H9 (cell line): ENCODE results near the gene CKLF. TPM values are rescaled to one million over a fixed set of nuclear protein-coding genes. Genes with fewer than 3 reads are reported as not detected.

ENCODE experiments used
- DNase-seq: peaks from one replicate; pipeline ENCODE4 v3.0.0-alpha.2; 2017
- H2AFZ ChIP-seq: one replicate; pipeline ENCODE4 v1.6.1; 2013; ENCODE audit warnings: mild to moderate bottlenecking, low read length, control low read depth, moderate library complexity
- H2AK5ac ChIP-seq: 2 replicates; pipeline ENCODE4 v1.6.1; 2013; ENCODE audit warnings: low read length, control low read depth, mixed read lengths; ENCODE audit not compliant: insufficient read length
- H2BK120ac ChIP-seq: one replicate; pipeline ENCODE4 v1.6.1; 2013; ENCODE audit warnings: low read depth, mild to moderate bottlenecking, low read length, control low read depth, inconsistent platforms; ENCODE audit not compliant: poor library complexity, severe bottlenecking
- H2BK12ac ChIP-seq: 2 replicates; pipeline ENCODE4 v1.6.1; 2013; ENCODE audit warnings: low read length, control low read depth, mixed read lengths, low read depth; ENCODE audit not compliant: insufficient read length
- H2BK15ac ChIP-seq: 2 replicates; pipeline ENCODE4 v1.6.1; 2013; ENCODE audit warnings: low read depth, low read length, control low read depth
- H2BK20ac ChIP-seq: one replicate; pipeline ENCODE4 v1.6.1; 2013; ENCODE audit warnings: low read depth, mild to moderate bottlenecking, low read length, control low read depth, inconsistent platforms; ENCODE audit not compliant: poor library complexity, severe bottlenecking
- H2BK5ac ChIP-seq: 2 replicates; pipeline ENCODE4 v1.6.1; 2013; ENCODE audit warnings: low read length, control low read depth, mixed read lengths; ENCODE audit not compliant: insufficient read length
- H3K14ac ChIP-seq: 2 replicates; pipeline ENCODE4 v1.6.1; 2013; ENCODE audit warnings: low read length, control low read depth; ENCODE audit not compliant: insufficient read depth
- H3K18ac ChIP-seq: 2 replicates; pipeline ENCODE4 v1.6.1; 2013; ENCODE audit warnings: low read depth, mild to moderate bottlenecking, mixed read lengths, low read length, control low read depth; ENCODE audit not compliant: insufficient read length
- H3K23ac ChIP-seq: 2 replicates; pipeline ENCODE4 v1.6.1; 2013; ENCODE audit warnings: low read length, control low read depth, mixed read lengths, low read depth; ENCODE audit not compliant: insufficient read length
- H3K23me2 ChIP-seq: 2 replicates; pipeline ENCODE4 v1.6.1; 2013; ENCODE audit warnings: low read depth, mild to moderate bottlenecking, mixed read lengths, low read length, control low read depth; ENCODE audit not compliant: insufficient read length, poor library complexity, severe bottlenecking
- H3K27ac ChIP-seq: 2 replicates; pipeline ENCODE4 v1.5.1; 2013; ENCODE audit warnings: low read length, control low read depth, mixed read lengths, low read depth; ENCODE audit not compliant: insufficient read length
- H3K27me3 ChIP-seq: 2 replicates; pipeline ENCODE4 v1.6.1; 2013; ENCODE audit warnings: low read length, control low read depth, inconsistent platforms; ENCODE audit not compliant: insufficient read depth
- H3K4ac ChIP-seq: 2 replicates; pipeline ENCODE4 v1.6.1; 2013; ENCODE audit warnings: low read depth, mild to moderate bottlenecking, control low read depth, inconsistent platforms, low read length, moderate library complexity
- H3K4me1 ChIP-seq: 2 replicates; pipeline ENCODE4 v1.6.1; 2013; ENCODE audit warnings: low read length, control low read depth, inconsistent platforms; ENCODE audit not compliant: insufficient read depth
- H3K4me2 ChIP-seq: 2 replicates; pipeline ENCODE4 v1.6.1; 2013; ENCODE audit warnings: low read length, control low read depth, mixed read lengths; ENCODE audit not compliant: insufficient read length, insufficient read depth
- H3K56ac ChIP-seq: 2 replicates; pipeline ENCODE4 v1.6.1; 2013; ENCODE audit warnings: low read depth, mild to moderate bottlenecking, mixed read lengths, low read length, control low read depth; ENCODE audit not compliant: insufficient read length
- H3K79me1 ChIP-seq: 2 replicates; pipeline ENCODE4 v1.6.1; 2013; ENCODE audit warnings: low read depth, mild to moderate bottlenecking, moderate library complexity, low read length, control low read depth, inconsistent platforms; ENCODE audit not compliant: insufficient read depth, poor library complexity, severe bottlenecking
- H3K79me2 ChIP-seq: 2 replicates; pipeline ENCODE4 v1.6.1; 2013; ENCODE audit warnings: low read length, control low read depth, inconsistent platforms; ENCODE audit not compliant: insufficient read depth
- H3K9ac ChIP-seq: 2 replicates; pipeline ENCODE4 v1.6.1; 2013; ENCODE audit warnings: low read length, control low read depth, mixed read lengths; ENCODE audit not compliant: insufficient read length; ENCODE audit errors: extremely low read depth
- H3K9me3 ChIP-seq: one replicate; pipeline ENCODE4 v1.6.1; 2013; ENCODE audit warnings: low read depth, low read length, inconsistent platforms; ENCODE audit not compliant: control insufficient read depth
- H3T11ph ChIP-seq: one replicate; pipeline ENCODE4 v1.6.1; 2013; ENCODE audit warnings: mild to moderate bottlenecking, low read length, control low read depth, inconsistent platforms
- H4K20me1 ChIP-seq: one replicate; pipeline ENCODE4 v1.6.1; 2013; ENCODE audit not compliant: control insufficient read depth, insufficient read length, insufficient read depth
- H4K5ac ChIP-seq: 2 replicates; pipeline ENCODE4 v1.6.1; 2013; ENCODE audit warnings: low read depth, mild to moderate bottlenecking, mixed read lengths, low read length, control low read depth; ENCODE audit not compliant: insufficient read length
- H4K8ac ChIP-seq: replicated peaks from 2 replicates; pipeline ENCODE4 v1.6.1; 2013; ENCODE audit warnings: low read length, control low read depth, mixed read lengths, low read depth; ENCODE audit not compliant: insufficient read length
- H4K91ac ChIP-seq: 2 replicates; pipeline ENCODE4 v1.6.1; 2013; ENCODE audit warnings: low read depth, mild to moderate bottlenecking, moderate library complexity, mixed read lengths, low read length, control low read depth; ENCODE audit not compliant: insufficient read length
- H3K27ac Mint-ChIP-seq, 3 experiments: 2 replicates in 2 of 3; 3 replicates in 1 of 3; pipeline ENCODE4 v1.8.0; 2020 to 2021; ENCODE audit warnings: mixed read lengths in 3 of 3, mild to moderate bottlenecking in 1 of 3, moderate library complexity in 1 of 3
- H3K27me3 Mint-ChIP-seq: 2 replicates; pipeline ENCODE4 v1.8.0; 2021; ENCODE audit warnings: low read depth, mild to moderate bottlenecking, moderate library complexity, mixed read lengths
- H3K36me3 Mint-ChIP-seq, 3 experiments: 2 replicates in 2 of 3; 3 replicates in 1 of 3; pipeline ENCODE4 v1.8.0; 2020 to 2021; ENCODE audit warnings: low read depth in 3 of 3, mixed read lengths in 3 of 3; ENCODE audit not compliant: insufficient read depth in 1 of 3
- H3K4me1 Mint-ChIP-seq, 2 experiments: 2 replicates each; pipeline ENCODE4 v1.8.0; 2020; ENCODE audit warnings: mixed read lengths in 2 of 2
- H3K4me3 Mint-ChIP-seq, 2 experiments: 2 replicates in 1 of 2; 3 replicates in 1 of 2; pipeline ENCODE4 v1.8.0; 2020 to 2021; ENCODE audit warnings: mild to moderate bottlenecking in 2 of 2, mixed read lengths in 2 of 2, moderate library complexity in 1 of 2
- H3K9me3 Mint-ChIP-seq, 2 experiments: 2 replicates in 1 of 2; 3 replicates in 1 of 2; pipeline ENCODE4 v1.8.0; 2020; ENCODE audit warnings: mild to moderate bottlenecking in 2 of 2, mixed read lengths in 2 of 2, moderate library complexity in 1 of 2
- CTCF ChIP-seq: fragments of 200-600 bp; sonication (generic); conservative IDR thresholded peaks from 3 replicates; pipeline ENCODE4 v1.8.0; 2021; ENCODE audit warnings: antibody characterized with exemption, mild to moderate bottlenecking
- WGBS: extraction: QIAGEN DNeasy Blood & Tissue Kit; methylation state at CpG from one replicate; pipeline ENCODE4 v1.1.7; 2013; ENCODE audit warnings: missing lambda C conversion rate, low lambda C conversion rate, mixed read lengths; ENCODE audit not compliant: insufficient read length; ENCODE audit errors: extremely low coverage; 5-methylcytosine and 5-hydroxymethylcytosine counted together
- total RNA-seq: library from RNA; stranded (reverse); gene quantifications from 2 replicates; pipeline ENCODE4 v1.2.1, GENCODE V29; 2021

CKLF gene
- total RNA-seq, 1 experiment from 2014 or later: 23.1 TPM

- H3K27me3 ChIP-seq: no peaks in the 10 kb centered on the region
- H2BK20ac ChIP-seq: no peak overlapping the region
- H4K5ac ChIP-seq: no peak overlapping the region
- no peak overlapping the region for H4K8ac ChIP-seq
- H3K56ac ChIP-seq: no peak overlapping the region
- H2BK5ac ChIP-seq: no peak overlapping the region
- H2BK15ac ChIP-seq: no peak overlapping the region
- H3K4me1 ChIP-seq: peaks cover 4% of the 10 kb centered on the region; the same call in 1 of the 2 replicates
- peaks cover 2 to 3% of the 10 kb centered on the region in 2 experiments; a peak in 2 of 5 replicates for H3K9me3 Mint-ChIP-seq
- H3K9me3 ChIP-seq: no peaks in the 10 kb centered on the region
- DNase-seq: peak; percentile 50
- H3K23ac ChIP-seq: no peak overlapping the region
- no peak overlapping the region for H2AFZ ChIP-seq
- peaks cover 9 to 17% (median 12%) of the 10 kb centered on the region in 3 experiments; a peak in 6 of 7 replicates for H3K36me3 Mint-ChIP-seq
- no peak overlapping the region for H3K9ac ChIP-seq
- H2BK12ac ChIP-seq: no peak overlapping the region
- H3K4ac ChIP-seq: no peak overlapping the region
- H3K79me2 ChIP-seq: no peaks in the 10 kb centered on the region
- no peaks in the 10 kb centered on the region for H4K20me1 ChIP-seq
- H3K4me1 Mint-ChIP-seq: peaks cover 42 to 49% of the 10 kb centered on the region in 2 experiments
- no peak overlapping the region for H3T11ph ChIP-seq
- no peaks in the 10 kb centered on the region for H3K79me1 ChIP-seq
- H3K23me2 ChIP-seq: no peaks in the 10 kb centered on the region
- peak overlapping the region; percentile 17; the same call in 1 of the 2 replicates for H3K14ac ChIP-seq
- no peak overlapping the region for H2AK5ac ChIP-seq
- peak; percentile 62 for TF ChIP-seq CTCF
- peak overlapping the region in 1 of 2 experiments; percentile 11; a peak in 1 of 5 replicates for H3K4me3 Mint-ChIP-seq
- peaks cover 7% of the 10 kb centered on the region for H3K27me3 Mint-ChIP-seq
- H2BK120ac ChIP-seq: no peak overlapping the region
- H3K27ac ChIP-seq: no peak overlapping the region
- no peak overlapping the region for H4K91ac ChIP-seq
- H3K18ac ChIP-seq: no peak overlapping the region
- peak overlapping the region in 2 of 3 experiments; percentile 52 to 87; a peak in 2 of 7 replicates for H3K27ac Mint-ChIP-seq
- no peak overlapping the region for H3K4me2 ChIP-seq
- WGBS: no CpG with 5 or more reads among the region's 12 CpGs
Observed at GRCh38 chr16:66515596-66516508, 36.5 kb upstream of the CKLF start.
